SK-N-MC (cell line): Measurements from ENCODE around the gene UGGT1.

ENCODE experiments used
- DNase-seq: peaks from one replicate; pipeline ENCODE4 v3.0.0-alpha.2; 2011; ENCODE audit warnings: low read depth, low spot score
- H3K27ac ChIP-seq: fragments of 200-600 bp; sonication (generic); 2 replicates; pipeline ENCODE4 v1.5.1; 2016; ENCODE audit warnings: mixed run types
- H3K36me3 ChIP-seq: fragments of 200-600 bp; sonication (generic); 2 replicates; pipeline ENCODE4 v1.6.1; 2017; ENCODE audit warnings: antibody characterized with exemption, low read length, mixed read lengths; ENCODE audit not compliant: insufficient read depth
- H3K4me3 ChIP-seq: fragments of 200-600 bp; sonication (generic); 2 replicates; pipeline ENCODE4 v1.5.1; 2016
- H3K9ac ChIP-seq: fragments of 200-600 bp; sonication (generic); 2 replicates; pipeline ENCODE4 v1.8.0; 2017; ENCODE audit warnings: mixed run types, mixed read lengths; ENCODE audit not compliant: insufficient read length
- H3K9me3 ChIP-seq: fragments of 200-600 bp; sonication (generic); 2 replicates; pipeline ENCODE4 v1.6.1; 2017; ENCODE audit warnings: low read depth, mild to moderate bottlenecking, antibody characterized with exemption, low read length, moderate library complexity, mixed read lengths
- EZH2 ChIP-seq: fragments of 200-600 bp; sonication (generic); IDR thresholded peaks from one replicate; pipeline ENCODE4 v1.6.1; 2017; ENCODE audit warnings: antibody characterized with exemption
- FOXP2 ChIP-seq: optimal IDR thresholded peaks from 2 replicates; pipeline ENCODE3; 2011; ENCODE audit warnings: mild to moderate bottlenecking, moderate library complexity; ENCODE audit not compliant: insufficient read depth; ENCODE audit errors: extremely low read length, control extremely low read depth
- POLR2AphosphoS5 ChIP-seq: IDR thresholded peaks from 2 replicates; pipeline ENCODE4 v1.6.1; 2012; ENCODE audit warnings: mild to moderate bottlenecking, low read depth, low read length, borderline replicate concordance

UGGT1 gene

GRCh38 chr2:128137094-128137616 is 46.2 kb downstream of the UGGT1 start:
- Histone ChIP-seq H3K9ac (no peak overlapping the region), H3K27ac (no peak overlapping the region), H3K9me3 (no peaks in the 10 kb centered on the region), H3K4me3 (no peak overlapping the region), H3K36me3 (peaks cover 71% of the 10 kb centered on the region)
- TF ChIP-seq FOXP2 (no peak), EZH2 (no peak), POLR2AphosphoS5 (no peak)
- no peak for DNase-seq

- H3K36me3 ChIP-seq: peaks cover 51% of the 10 kb centered on the region
- DNase-seq: no peak
- no peak for TF ChIP-seq EZH2
- no peak for TF ChIP-seq FOXP2
- TF ChIP-seq POLR2AphosphoS5: no peak
Measured at GRCh38 chr2:128139624-128140023, 48.6 kb downstream of the UGGT1 start.

GRCh38 chr2:128145651-128146050 is 54.7 kb downstream of the UGGT1 start:
- no peak overlapping the region for H3K27ac ChIP-seq
- H3K36me3 ChIP-seq: peaks cover 38% of the 10 kb centered on the region
- H3K9ac ChIP-seq: no peak overlapping the region
- DNase-seq: no peak
- H3K9me3 ChIP-seq: no peaks in the 10 kb centered on the region
- TF ChIP-seq FOXP2: no peak
- no peak for TF ChIP-seq POLR2AphosphoS5
- no peak for TF ChIP-seq EZH2
- H3K4me3 ChIP-seq: no peak overlapping the region

More at GRCh38 chr2:128139624-128140023, 48.6 kb downstream of the UGGT1 start:
- no peaks in the 10 kb centered on the region for H3K9me3 ChIP-seq
- no peak overlapping the region for H3K4me3 ChIP-seq
- H3K27ac ChIP-seq: no peak overlapping the region
- no peak overlapping the region for H3K9ac ChIP-seq

- TF ChIP-seq EZH2 (no peak), FOXP2 (no peak), POLR2AphosphoS5 (no peak)
- no peak overlapping the region for H3K4me3 ChIP-seq
- H3K9me3 ChIP-seq: no peaks in the 10 kb centered on the region
- DNase-seq: no peak
- peaks cover 64% of the 10 kb centered on the region for H3K36me3 ChIP-seq
- no peak overlapping the region for H3K9ac ChIP-seq
- no peak overlapping the region for H3K27ac ChIP-seq
Measured at GRCh38 chr2:128153786-128154185, 62.8 kb downstream of the UGGT1 start.

- H3K27ac ChIP-seq: no peak overlapping the region
Measured at GRCh38 chr2:128154225-128154624, 63.2 kb downstream of the UGGT1 start.

GRCh38 chr2:128155970-128156369 is 65.0 kb downstream of the UGGT1 start:
- Histone ChIP-seq H3K27ac (no peak overlapping the region), H3K36me3 (peaks cover 78% of the 10 kb centered on the region), H3K9me3 (no peaks in the 10 kb centered on the region), H3K4me3 (no peak overlapping the region), H3K9ac (no peak overlapping the region)
- no peak for DNase-seq
- TF ChIP-seq FOXP2: no peak
- TF ChIP-seq POLR2AphosphoS5: no peak
- TF ChIP-seq EZH2: no peak

More at GRCh38 chr2:128154225-128154624, 63.2 kb downstream of the UGGT1 start:
- Histone ChIP-seq H3K36me3 (peaks cover 64% of the 10 kb centered on the region), H3K9me3 (no peaks in the 10 kb centered on the region), H3K4me3 (no peak overlapping the region), H3K9ac (no peak overlapping the region)
- no peak for DNase-seq
- TF ChIP-seq FOXP2: no peak
- TF ChIP-seq POLR2AphosphoS5: no peak
- no peak for TF ChIP-seq EZH2

- DNase-seq: no peak
- H3K4me3 ChIP-seq: no peak overlapping the region
- H3K36me3 ChIP-seq: peaks cover 81% of the 10 kb centered on the region
- H3K27ac ChIP-seq: no peak overlapping the region
- H3K9me3 ChIP-seq: no peaks in the 10 kb centered on the region
- no peak overlapping the region for H3K9ac ChIP-seq
- TF ChIP-seq FOXP2: no peak
- no peak for TF ChIP-seq EZH2
- TF ChIP-seq POLR2AphosphoS5: no peak
Measured at GRCh38 chr2:128156812-128157211, 65.8 kb downstream of the UGGT1 start.

- no peak for DNase-seq
- H3K9me3 ChIP-seq: no peaks in the 10 kb centered on the region
- H3K9ac ChIP-seq: no peak overlapping the region
- H3K4me3 ChIP-seq: no peak overlapping the region
- peaks cover 85% of the 10 kb centered on the region for H3K36me3 ChIP-seq
- no peak for TF ChIP-seq POLR2AphosphoS5
- no peak for TF ChIP-seq FOXP2
- no peak for TF ChIP-seq EZH2
- no peak overlapping the region for H3K27ac ChIP-seq
Measured at GRCh38 chr2:128157644-128158043, 66.6 kb downstream of the UGGT1 start.

- Histone ChIP-seq H3K4me3 (no peak overlapping the region), H3K9ac (no peak overlapping the region), H3K36me3 (peaks cover 79% of the 10 kb centered on the region), H3K27ac (no peak overlapping the region), H3K9me3 (no peaks in the 10 kb centered on the region)
- no peak for DNase-seq
- TF ChIP-seq POLR2AphosphoS5 (no peak), EZH2 (no peak), FOXP2 (no peak)
Measured at GRCh38 chr2:128158176-128158575, 67.2 kb downstream of the UGGT1 start.
